Measurements from ENCODE around the gene ARL4A.
"Not testable (repeated sequence)": the region's sequence is repeated elsewhere in the genome, so short reads cannot be mapped to it uniquely, and the experiment has no call there.

The ARL4A gene

DNA sequence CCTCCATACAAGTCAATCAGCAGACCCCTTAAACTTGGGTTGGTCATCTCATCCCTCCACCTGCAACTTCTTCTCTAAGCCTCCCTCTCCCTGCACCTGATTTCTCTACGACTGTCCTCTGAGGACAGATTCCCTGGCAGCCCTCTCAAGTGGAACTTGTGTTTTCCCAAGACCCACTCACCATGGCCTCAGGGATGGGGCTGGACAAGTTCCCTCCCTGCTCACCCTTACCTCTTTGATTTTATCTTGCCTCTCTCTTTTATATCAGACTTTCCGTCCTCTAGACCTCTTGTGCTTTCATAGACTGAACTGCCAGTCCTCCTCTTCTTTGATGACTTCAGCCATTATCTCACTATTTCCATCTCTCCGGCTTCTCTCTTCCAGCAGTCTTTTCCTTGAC, 46.2 kb upstream of the ARL4A start:
- Histone ChIP-seq H3K27ac (ENCODE audit: poor library complexity, severe bottlenecking) (no peak overlapping the region), H3K4me3 (ENCODE audit: severe bottlenecking) (no peak overlapping the region), H3K27me3 (ENCODE audit: insufficient read depth, poor library complexity, severe bottlenecking) (no peaks in the 10 kb centered on the region), H3K36me3 (ENCODE audit: low read depth) (no peaks in the 10 kb centered on the region), H3K4me1 (ENCODE audit: insufficient read depth, poor library complexity, severe bottlenecking) (peaks cover 6% of the 10 kb centered on the region), H3K9me3 (ENCODE audit: severe bottlenecking) (no peaks in the 10 kb centered on the region)
- TF ChIP-seq, protein P1, sequence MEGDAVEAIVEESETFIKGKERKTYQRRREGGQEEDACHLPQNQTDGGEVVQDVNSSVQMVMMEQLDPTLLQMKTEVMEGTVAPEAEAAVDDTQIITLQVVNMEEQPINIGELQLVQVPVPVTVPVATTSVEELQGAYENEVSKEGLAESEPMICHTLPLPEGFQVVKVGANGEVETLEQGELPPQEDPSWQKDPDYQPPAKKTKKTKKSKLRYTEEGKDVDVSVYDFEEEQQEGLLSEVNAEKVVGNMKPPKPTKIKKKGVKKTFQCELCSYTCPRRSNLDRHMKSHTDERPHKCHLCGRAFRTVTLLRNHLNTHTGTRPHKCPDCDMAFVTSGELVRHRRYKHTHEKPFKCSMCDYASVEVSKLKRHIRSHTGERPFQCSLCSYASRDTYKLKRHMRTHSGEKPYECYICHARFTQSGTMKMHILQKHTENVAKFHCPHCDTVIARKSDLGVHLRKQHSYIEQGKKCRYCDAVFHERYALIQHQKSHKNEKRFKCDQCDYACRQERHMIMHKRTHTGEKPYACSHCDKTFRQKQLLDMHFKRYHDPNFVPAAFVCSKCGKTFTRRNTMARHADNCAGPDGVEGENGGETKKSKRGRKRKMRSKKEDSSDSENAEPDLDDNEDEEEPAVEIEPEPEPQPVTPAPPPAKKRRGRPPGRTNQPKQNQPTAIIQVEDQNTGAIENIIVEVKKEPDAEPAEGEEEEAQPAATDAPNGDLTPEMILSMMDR (IDR thresholded peaks at IDR 0.05; ENCODE audit: poor library complexity, severe bottlenecking): no peak
- DNase-seq (ENCODE audit: low spot score): no peak
- ATAC-seq (ENCODE audit: low read depth): no peak

DNA sequence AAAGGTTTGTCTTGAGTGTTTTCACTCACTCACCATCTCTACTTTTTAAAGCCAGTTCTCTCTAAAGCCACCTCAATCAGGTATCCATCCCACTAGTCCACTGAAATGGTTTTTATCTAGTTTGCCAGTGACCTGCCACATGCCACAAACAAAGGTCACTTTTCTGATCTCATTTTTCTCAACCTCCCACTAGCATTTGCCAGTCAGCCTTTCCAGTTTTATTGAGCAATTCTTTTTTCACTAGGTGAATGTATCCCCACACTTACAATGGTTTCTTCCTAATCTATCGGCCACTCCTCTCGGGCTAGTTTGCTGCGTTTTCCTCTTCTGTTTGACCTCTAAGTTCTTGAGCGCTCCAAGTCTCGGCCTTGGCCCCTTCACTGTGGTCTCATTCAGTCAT, 44.9 kb upstream of the ARL4A start:
- DNase-seq (ENCODE audit: low spot score) (no peak), ATAC-seq (ENCODE audit: low read depth) (no peak)
- Histone ChIP-seq H3K27me3 (ENCODE audit: insufficient read depth, poor library complexity, severe bottlenecking) (no peaks in the 10 kb centered on the region), H3K36me3 (ENCODE audit: low read depth) (no peaks in the 10 kb centered on the region), H3K9me3 (ENCODE audit: severe bottlenecking) (no peaks in the 10 kb centered on the region), H3K27ac (ENCODE audit: poor library complexity, severe bottlenecking) (no peak overlapping the region), H3K4me3 (ENCODE audit: severe bottlenecking) (no peak overlapping the region), H3K4me1 (ENCODE audit: insufficient read depth, poor library complexity, severe bottlenecking) (peaks cover 12% of the 10 kb centered on the region)
- TF ChIP-seq, protein P1 (IDR thresholded peaks at IDR 0.05; ENCODE audit: poor library complexity, severe bottlenecking): no peak

DNA sequence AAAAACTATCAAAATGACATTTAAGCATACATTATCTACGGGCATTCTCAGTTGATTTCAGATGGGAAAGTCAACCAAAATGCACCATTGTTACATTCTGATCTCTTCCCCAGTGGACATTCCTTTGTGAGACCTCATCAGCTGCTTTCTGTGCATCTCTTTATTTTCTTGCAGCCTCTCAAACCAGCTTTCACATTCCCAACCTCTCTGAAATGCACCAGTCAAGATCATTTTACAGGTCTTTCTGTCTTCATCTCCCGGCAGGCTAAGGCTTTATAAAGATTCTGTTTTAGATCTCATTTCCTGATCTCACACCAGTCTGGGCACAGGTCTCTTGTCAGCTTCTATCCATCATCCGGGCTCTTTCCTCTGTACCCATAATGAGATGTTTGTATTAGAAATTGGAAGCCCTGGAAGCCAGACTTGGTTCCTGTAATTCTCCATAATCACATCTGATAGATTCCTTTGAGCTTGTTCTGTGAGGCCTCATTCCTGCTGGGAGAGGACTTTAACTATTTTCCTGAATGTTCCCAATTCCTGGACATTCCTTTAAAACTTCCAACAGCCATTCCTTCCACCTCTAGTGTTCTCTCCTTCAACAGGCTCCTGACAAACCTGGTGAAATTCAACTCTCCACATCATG, 44.3 kb upstream of the ARL4A start:
- DNase-seq (ENCODE audit: low spot score): no peak
- TF ChIP-seq, protein P1 (IDR thresholded peaks at IDR 0.05; ENCODE audit: poor library complexity, severe bottlenecking): no peak

DNA sequence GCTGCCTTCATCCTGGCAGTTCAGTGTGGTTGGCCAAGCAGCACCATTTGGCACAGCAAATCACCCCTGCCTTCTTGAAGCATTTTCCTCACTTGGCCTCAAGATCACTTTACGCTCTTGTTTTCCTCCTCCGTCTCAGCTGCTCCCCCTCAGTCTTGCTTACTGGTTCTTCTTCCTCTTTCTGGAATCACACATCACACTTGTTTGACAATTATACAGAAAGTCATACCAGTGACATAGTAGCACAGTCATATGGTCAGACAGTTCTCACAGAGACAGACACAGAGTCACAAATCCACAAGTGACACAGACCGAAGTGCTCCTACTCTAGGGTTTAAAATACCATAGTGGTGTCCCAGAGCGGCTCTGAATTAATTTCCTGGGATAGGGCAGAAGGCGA, 43.8 kb upstream of the ARL4A start:
- Histone ChIP-seq H3K36me3 (ENCODE audit: low read depth) (no peaks in the 10 kb centered on the region), H3K27me3 (ENCODE audit: insufficient read depth, poor library complexity, severe bottlenecking) (no peaks in the 10 kb centered on the region), H3K4me3 (ENCODE audit: severe bottlenecking) (no peak overlapping the region), H3K9me3 (ENCODE audit: severe bottlenecking) (no peaks in the 10 kb centered on the region), H3K4me1 (ENCODE audit: insufficient read depth, poor library complexity, severe bottlenecking) (peaks cover 21% of the 10 kb centered on the region), H3K27ac (ENCODE audit: poor library complexity, severe bottlenecking) (no peak overlapping the region)
- TF ChIP-seq, protein P1 (IDR thresholded peaks at IDR 0.05; ENCODE audit: poor library complexity, severe bottlenecking): no peak
- DNase-seq (ENCODE audit: low spot score) (no peak), ATAC-seq (ENCODE audit: low read depth) (no peak)

More for the DNA sequence above, 44.3 kb upstream of the ARL4A start:
- Histone ChIP-seq H3K36me3 (ENCODE audit: low read depth) (no peaks in the 10 kb centered on the region), H3K27me3 (ENCODE audit: insufficient read depth, poor library complexity, severe bottlenecking) (no peaks in the 10 kb centered on the region), H3K27ac (ENCODE audit: poor library complexity, severe bottlenecking) (no peak overlapping the region), H3K4me3 (ENCODE audit: severe bottlenecking) (no peak overlapping the region), H3K9me3 (ENCODE audit: severe bottlenecking) (no peaks in the 10 kb centered on the region), H3K4me1 (ENCODE audit: insufficient read depth, poor library complexity, severe bottlenecking) (peaks cover 18% of the 10 kb centered on the region)
- no peak for ATAC-seq (ENCODE audit: low read depth)

DNA sequence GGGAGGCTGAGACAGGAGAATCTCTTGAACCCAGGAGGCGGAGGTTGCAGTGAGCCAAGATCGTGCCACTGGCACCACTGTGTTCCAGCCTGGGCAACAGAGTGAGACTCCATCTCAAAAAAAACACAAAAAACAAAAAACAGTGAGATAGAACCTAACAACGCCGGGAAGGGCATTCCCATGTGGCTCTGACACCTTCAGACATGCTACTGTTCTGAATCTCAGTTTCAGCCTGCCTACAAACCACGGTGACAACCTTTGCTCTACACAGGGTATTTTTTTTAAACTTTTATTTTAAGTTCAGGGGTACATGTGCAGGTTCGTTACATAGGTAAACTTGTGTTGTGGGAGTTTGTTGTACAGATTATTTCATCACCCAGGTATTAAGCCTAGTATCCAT, 42.2 kb upstream of the ARL4A start:
- H3K4me1 ChIP-seq (ENCODE audit: insufficient read depth, poor library complexity, severe bottlenecking): peaks cover 30% of the 10 kb centered on the region
- ATAC-seq (ENCODE audit: low read depth); DNase-seq (ENCODE audit: low spot score); H3K27me3 ChIP-seq (ENCODE audit: insufficient read depth, poor library complexity, severe bottlenecking); H3K4me3 ChIP-seq (ENCODE audit: severe bottlenecking); H3K9me3 ChIP-seq (ENCODE audit: severe bottlenecking); H3K27ac ChIP-seq (ENCODE audit: poor library complexity, severe bottlenecking); H3K36me3 ChIP-seq (ENCODE audit: low read depth): not testable (repeated sequence)

Measured in RWPE2 (cell line).